Neural cell (in vitro differentiated cells): ENCODE results near the gene ATP23.

Source experiments
- CTCF ChIP-seq: fragments of 450-650 bp; IDR thresholded peaks from 2 replicates; pipeline ENCODE4 v1.5.1; 2014; ENCODE audit warnings: antibody characterized with exemption, mild to moderate bottlenecking, moderate library complexity; ENCODE audit not compliant: poor library complexity, severe bottlenecking
- EP300 ChIP-seq: fragments of 450-650 bp; conservative IDR thresholded peaks from 2 replicates; pipeline ENCODE4 v1.6.1; 2014; ENCODE audit warnings: antibody characterized with exemption, mild to moderate bottlenecking, moderate library complexity; ENCODE audit not compliant: poor library complexity, severe bottlenecking
- EZH2 ChIP-seq: fragments of 200-600, 300-800 bp; shearing (Covaris generic), sonication (generic); IDR thresholded peaks from 2 replicates; pipeline ENCODE4 v1.6.1; 2014; ENCODE audit warnings: antibody characterized with exemption, low read length, borderline replicate concordance, mild to moderate bottlenecking; ENCODE audit not compliant: insufficient read depth, poor library complexity, severe bottlenecking
- MXI1 ChIP-seq: fragments of 450-650 bp; conservative IDR thresholded peaks from 2 replicates; pipeline ENCODE4 v1.6.1; 2014; ENCODE audit warnings: antibody characterized with exemption, mild to moderate bottlenecking; ENCODE audit not compliant: poor library complexity, severe bottlenecking
- RAD21 ChIP-seq: fragments of 450-650 bp; conservative IDR thresholded peaks from 2 replicates; pipeline ENCODE4 v1.6.1; 2014; ENCODE audit warnings: antibody characterized with exemption, mild to moderate bottlenecking, moderate library complexity
- TAF1 ChIP-seq: IDR thresholded peaks from 2 replicates; pipeline ENCODE4 v1.6.1; 2012; ENCODE audit warnings: low read depth

GRCh38 chr12:57895389-57896114 is 45.8 kb upstream of the ATP23 start:
- TF ChIP-seq CTCF (no peak), RAD21 (no peak), TAF1 (no peak), EP300 (no peak), MXI1 (no peak), EZH2 (no peak)
